ENCODE data around the gene ADISSP.

The ADISSP gene

DNA sequence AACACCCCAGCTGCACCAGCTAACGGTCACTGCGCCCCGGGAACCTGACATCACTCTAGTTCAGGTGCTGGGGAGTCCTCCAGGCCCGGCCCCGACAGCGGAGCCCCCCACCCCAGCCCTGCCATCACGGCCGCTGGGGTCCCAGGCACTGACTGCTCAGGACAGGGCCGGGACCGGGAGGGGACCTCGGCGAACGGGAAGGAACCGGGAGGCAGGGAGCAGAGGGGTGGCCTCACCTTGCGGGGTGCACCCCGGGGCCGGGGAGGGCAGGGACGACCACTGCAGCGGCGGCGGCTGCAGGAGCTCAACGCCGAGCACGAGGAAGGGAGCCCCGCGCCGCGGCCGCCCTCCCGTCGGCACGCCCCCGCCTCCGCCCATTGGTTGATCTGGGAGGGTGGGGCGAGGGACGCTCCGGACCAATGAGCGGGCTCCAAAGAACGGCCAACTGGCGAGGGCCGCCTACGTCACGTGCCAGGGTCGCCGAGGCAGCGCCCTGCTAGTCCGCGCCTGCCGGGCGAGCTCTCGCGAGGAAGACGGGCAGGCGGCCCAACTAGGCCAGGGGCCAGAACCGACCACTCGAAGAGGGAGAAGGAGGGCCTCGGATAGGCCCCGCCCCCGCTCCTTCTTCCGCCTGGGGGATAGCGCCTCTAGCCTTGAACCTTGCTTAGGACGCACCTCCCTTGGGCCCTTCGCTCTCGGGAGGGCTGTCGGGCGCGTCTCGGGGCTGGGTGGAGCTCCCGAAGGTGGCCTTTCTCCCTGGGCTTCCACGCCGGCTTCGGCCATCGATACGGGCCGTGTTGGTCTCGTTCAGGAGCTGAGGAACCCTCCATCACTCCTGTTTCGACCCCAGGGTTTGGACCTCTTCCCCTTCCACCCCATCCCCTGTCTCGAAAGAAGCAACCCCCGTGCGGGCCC is at the start of gene ADISSP:
TSS of gene ADISSP (minus strand) at position 327 of the 915 bp plus-strand sequence. CDS start 7,653 bp downstream, outside the sequence.
- peak; percentile 98 for DNase-seq

DNA sequence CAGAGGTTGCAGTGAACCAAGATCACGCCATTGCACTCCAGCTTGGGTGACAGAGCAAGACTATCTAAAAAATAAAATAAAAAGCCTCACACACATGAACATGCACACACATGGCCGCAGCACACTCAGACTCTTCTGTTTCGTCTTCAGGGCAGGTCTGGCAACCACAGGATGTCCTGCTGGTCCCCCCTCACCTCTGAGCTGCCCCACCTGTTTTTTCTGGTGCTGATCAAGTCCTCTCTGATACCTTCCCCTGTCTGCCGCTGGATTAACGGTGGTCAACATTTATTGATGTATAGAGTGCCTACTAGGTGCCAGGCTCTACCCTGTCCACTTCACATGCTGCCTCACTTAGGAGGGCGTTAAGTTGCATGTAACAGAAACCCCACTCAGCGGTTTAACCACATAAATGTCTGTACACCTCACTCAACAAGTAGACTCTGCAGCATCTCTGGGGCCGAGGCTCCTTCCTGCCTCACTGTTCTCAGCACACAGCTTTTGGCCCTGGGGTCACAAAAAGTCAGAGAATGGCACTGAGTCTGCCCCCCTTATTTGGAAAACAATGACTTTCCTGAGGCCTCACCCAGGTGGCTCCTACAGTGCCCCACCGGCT is 48.3 kb upstream of the ADISSP start:
- DNase-seq = no peak

DNA sequence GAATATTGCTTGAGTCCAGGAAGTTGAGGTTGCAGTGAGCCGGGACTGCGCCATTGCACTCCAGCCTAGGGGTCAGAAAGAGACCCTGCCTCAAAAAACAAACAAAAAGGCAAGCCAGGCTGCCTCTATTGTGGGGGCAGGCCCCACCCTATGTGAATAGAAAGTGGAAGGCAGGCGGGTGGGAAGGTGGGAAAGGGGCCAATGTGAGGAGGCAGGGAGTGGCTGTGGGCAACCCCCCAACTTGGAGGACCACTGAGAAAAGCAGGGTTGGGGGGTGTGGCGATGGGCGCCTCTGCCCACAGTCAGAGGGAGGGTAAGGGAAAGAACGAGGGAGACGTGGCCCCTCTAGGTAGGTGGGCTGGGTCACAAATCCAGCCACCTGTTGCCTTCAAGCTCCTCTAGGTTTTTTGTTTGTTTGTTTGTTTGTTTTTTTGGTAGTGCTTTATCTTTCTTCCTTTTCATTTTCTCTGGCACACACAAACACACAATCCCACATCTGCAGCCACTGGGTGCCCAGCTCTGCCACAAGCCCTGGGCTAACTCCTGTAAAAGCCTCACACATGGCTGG is 47.5 kb upstream of the ADISSP start:
- no peak for DNase-seq

DNA sequence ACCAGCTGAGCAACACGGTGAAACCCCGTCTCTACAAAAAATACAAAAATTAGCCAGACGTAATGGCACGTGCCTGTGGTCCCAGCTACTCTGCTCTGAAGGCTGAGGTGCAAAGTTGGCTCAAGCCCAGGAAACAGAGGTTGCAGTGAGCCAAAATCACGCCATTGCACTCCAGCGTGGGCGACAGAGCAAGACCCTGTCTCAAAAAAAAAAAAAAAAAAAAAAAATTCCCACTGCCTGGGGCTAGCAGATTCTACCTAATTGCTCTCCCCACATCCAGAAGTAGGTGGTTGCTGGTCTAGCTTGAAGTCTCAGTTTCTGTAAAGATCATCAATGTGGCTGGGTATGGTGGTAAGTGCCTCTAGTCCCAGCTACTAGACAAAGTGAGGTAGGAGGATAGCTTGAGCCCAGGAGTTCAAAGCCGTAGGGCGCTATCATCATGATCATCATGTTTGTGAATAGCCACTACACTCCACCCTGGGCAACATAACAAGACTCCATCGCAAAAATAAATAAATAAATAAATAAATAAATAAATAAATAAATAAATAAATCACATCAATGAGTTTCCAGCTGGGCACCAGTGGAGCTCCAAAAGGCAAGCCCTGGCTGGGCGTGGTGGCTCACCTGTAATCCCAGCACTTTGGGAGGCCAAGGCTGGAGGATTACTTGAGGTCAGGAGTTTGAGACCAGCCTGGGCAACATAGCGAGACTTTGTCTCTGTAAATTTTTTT is 46.5 kb upstream of the ADISSP start:
- DNase-seq = no peak

DNA sequence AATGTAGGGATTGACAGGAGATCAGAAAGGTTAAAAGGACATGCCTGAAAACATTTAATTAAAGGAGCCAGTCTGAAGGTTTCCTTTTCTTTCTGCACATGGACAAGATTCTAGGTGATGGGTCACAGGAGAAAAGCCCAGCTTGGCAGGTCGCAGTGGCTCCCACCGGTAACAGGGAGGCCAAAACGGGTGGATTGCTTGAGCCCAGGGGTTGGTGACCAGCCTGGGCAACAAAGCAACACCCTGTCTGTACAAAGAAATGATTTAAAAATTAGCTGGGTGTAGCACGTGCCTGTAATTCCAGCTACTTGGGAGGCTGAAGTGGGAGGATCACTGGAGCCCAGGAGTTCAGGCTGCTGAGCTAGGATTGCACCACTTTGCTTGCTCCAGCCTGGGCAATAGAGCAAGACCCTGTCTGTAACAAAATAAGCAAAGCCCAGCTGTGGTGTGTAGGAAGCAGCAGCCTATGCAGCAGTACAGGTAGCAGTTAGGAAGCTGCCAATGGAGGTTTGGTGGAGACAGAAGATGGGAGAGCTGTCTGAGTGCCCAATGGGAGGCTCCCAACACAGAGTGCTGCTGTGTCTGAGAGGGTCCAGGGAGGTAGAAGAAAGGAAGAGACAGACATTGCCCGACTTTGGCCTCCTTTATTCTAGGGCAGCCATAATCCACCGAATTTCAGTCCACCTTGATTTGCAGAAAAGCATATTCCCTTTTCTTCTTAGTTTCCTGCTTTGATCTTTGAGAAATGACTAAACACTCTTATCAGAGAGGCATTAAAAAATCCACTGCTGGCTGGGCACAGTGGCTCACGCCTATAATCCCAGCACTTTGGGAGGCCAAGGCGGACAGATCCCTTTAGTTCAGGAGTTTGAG is 45.7 kb upstream of the ADISSP start:
- no peak for DNase-seq

DNA sequence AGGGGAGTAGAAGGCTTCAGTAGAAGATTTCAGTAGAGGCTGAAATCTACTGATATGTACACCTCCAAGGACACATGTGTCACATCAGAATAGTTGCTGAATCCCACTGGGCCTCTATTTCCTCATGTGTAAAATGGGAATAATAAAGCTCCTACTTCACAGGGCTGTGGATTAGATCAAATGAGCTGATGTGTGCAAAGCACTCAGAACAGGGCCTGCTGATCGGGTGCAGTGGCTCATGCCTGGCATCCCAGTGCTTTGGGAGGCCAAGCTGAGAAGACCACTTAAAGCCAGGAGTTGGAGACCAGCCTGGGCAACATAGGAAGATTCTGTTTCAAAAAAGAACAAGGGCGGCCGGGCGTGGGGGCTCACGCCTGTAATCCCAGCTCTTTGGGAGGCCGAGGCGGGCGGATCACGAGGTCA is 44.7 kb upstream of the ADISSP start:
- DNase-seq = no peak

DNA sequence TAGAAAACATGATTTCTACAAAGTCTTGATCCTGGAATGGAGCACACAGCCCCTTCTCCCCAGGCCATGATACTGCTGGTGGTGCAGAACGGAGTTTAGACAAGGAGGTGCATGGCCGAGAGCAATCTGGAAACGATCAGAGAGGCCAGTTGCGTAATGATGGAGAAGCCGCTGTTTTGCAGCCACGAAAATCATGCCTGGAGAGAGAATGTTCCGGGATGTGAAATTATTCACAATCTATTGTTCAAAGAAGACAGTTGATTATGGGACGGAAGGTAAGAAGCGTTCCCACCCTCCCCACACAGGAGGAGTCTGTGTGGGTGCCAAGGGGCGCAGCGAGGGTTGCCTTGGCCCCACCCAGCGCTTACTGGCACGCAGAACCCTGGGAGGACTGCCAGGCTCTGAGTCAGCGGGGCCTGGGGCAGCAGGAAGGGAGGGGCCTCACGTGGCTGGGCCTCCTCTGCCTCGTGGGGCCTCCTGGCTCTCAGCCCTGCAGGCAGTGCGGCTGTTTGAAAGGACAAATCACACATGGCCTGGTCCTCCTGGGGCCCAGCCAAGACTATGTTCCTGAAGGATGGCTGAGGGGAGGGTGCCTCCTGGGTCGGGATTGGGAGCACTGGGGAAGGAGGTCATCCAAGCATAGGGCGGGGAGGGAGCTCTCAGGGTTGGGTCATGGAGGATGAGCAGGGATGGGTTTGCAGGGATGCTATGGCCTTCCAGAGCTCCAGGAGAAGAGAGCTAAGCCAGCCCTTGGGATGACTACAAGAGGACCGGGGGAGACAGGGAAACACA is 44.1 kb upstream of the ADISSP start:
- DNase-seq = peak; percentile 92

DNA sequence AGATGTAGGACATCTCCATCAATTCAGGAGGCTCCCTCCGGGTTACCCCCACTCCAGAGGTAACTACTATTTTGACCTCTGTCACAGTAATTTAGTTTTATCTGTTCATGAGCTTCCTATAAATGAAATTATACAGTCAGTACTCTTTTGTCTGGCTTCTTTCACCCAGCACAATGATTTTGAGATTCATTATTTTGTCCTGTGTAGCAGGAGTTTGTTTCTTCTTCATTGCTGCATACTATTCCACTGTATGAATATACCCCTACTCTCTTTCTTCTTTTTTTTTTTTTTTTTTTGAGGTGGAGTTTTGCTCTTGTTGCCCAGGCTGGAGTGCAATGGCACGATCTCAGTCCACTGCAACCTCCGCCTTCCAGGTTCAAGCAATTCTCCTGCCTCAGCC is 41.0 kb upstream of the ADISSP start:
- DNase-seq = no peak

DNA sequence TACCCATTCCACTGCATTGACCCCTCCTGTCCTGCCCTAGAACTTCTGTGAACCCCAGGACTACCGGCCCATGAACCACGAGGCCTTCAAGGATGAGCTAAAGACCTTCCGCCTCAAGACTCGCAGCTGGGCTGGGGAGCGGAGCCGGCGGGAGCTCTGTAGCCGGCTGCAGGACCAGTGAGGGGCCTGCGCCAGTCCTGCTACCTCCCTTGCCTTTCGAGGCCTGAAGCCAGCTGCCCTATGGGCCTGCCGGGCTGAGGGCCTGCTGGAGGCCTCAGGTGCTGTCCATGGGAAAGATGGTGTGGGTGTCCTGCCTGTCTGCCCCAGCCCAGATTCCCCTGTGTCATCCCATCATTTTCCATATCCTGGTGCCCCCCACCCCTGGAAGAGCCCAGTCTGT is 37.2 kb upstream of the ADISSP start:
- no peak for DNase-seq

DNA sequence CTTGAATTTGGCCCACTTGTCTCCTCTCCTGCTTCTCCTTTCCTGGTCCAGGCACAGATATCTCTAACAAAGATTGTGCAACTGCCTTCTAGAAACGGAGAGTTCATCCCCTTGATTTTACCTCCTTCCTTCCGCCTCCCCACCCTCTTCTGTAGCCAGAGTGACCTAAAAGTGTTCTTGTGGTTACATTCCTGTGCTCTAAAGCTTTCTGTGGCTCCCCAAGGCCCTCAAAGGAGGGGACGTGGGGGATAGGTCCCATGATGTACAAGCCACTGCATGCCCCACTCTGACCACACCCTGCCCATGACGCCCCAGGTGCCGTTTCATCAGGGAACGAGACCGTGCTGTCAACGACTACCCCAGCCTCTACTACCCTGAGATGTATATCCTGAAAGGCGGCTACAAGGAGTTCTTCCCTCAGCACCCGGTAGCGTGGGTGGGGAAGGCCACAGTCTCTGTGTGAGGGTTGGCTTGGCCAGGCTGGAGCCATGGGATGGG is 36.8 kb upstream of the ADISSP start:
- no peak for DNase-seq

DNA sequence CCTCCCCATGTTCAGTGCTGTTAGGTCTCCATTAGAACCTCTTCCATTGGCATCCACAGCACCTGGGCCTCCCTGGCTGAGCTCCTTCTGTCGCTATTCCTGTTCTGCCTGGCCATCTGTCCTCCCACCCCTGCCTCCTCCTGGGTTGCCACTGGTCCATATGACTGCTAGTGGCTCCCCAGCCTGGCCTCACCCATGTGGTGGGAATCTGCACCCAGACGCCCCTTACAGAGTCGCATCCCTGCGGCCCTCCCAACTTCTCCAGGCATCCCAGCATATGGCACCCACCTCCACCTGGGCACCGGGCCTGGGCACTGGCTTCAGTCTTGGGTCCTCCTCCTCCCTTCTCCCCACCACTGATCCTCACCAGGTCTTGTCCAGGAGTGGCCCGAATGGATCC is 36.3 kb upstream of the ADISSP start:
- no peak for DNase-seq

DNA sequence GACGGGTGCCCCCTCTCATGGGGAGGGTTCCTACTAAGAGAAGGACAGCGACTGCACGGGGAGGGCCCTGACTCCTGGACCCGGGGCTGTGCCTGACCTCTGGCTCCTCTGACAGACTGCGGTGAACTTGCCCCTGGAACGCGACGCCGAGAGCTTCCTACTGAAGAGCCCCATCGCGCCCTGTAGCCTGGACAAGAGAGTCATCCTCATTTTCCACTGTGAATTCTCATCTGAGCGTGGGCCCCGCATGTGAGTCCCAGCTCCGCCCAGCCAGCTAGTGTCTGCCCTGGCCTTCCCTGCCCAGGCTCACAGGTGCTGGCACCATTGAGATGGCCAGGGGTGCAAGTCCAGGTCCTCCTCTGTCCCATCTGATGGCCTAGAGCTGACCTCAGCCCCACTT is 35.7 kb upstream of the ADISSP start:
- no peak for DNase-seq

DNA sequence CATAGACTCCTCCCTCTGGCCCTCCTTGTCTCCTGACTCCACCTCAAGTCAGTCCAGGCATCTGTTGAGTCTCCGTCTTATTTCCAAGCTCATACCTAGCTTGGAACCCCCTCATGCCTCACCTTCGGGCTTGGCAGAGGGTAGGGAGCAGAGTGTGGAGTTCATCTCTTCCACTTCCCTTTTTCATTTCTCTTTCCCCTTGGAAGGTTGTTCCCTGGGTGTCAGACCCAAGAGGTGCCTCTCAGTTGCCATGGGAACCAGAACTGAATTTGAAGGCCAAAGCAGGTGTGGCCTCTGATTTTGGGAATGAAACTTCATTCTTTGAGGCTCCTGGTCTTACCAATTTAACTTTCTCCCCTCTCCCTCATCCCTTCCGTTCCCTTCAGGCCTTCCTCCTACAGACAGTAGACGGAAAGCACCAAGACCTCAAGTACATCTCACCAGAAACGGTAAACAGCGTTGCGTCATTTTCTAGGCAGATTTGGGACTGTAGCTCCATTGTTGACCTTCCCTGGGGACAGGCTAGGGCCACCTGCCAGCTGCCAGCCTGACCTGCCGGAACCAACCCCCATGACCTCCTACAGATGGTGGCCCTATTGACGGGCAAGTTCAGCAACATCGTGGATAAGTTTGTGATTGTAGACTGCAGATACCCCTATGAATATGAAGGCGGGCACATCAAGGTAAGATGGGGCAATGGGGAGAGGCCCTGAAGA is 35.1 kb upstream of the ADISSP start:
- no peak for DNase-seq

DNA sequence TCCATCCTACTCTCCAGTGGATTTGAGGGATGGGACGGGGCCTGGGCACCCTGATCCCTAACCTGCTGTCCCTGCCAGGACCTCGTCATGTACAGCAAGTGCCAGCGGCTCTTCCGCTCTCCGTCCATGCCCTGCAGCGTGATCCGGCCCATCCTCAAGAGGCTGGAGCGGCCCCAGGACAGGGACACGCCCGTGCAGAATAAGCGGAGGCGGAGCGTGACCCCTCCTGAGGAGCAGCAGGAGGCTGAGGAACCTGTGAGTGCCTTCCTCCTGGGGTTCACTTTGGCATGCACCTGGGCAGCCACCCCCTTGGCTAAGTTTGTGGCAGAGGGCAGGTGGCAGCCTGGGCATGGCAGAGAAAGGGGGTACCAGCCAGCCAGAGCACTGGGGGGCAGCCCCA is 34.3 kb upstream of the ADISSP start:
- DNase-seq = no peak

DNA sequence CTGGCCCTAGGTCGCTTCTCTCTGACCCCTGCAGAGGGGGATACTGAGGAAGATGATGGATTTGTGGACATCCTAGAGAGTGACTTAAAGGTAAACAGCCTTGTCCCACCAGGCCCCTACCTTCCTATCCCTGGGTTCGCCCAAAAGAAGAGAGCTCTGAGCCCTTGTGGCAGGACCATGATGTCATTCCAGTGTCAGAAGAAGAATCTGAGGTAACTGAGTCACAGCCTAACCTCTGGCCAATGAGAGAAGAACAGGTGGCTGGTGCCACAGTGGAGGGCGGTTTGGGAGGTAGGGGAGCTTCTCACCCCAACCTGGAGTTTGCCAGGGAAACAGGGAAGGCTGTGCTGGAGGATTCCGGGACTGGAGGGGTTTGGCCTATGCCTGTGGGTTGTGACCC is 33.7 kb upstream of the ADISSP start:
- no peak for DNase-seq

DNA sequence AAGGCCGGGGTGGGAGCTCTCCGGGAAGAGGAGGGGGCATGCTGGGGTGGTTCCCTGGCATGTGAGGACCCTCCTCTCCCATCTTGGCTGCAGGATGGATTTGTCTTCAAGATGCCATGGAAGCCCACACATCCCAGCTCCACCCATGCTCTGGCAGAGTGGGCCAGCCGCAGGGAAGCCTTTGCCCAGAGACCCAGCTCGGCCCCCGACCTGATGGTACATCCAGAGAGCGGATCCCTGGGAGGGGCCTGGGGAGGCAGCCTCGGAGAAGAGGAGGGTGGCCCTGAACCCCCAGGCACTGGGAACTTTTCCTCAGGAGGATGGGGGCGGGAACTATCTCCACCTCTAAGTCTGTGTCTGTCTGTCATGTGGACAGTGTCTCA is 33.3 kb upstream of the ADISSP start:
- no peak for DNase-seq

DNA sequence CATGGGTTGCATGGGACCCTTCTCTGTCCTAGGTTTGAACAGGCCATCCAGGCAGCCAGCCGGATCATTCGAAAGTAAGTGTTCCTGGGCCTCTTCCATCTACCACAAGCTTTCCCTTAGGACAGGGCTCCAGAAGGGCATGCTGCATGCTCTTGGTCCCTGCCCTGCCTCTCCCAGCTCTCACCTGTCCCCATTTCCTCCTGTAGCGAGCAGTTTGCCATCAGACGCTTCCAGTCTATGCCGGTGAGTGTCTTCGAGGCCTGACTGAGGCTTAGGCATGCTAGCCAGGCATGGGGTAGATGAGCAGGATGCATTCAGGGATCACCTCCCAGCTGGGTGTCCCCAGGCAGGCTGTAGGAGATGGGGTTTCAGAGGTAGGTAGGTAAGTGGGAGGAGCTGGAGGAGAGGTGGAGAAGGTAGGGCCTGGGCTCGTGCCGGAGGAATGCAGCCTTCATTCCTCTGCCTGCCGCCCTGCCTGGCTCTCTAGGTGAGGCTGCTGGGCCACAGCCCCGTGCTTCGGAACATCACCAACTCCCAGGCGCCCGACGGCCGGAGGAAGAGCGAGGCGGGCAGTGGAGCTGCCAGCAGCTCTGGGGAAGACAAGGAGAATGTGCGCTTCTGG is 32.8 kb upstream of the ADISSP start:
- no peak for DNase-seq

DNA sequence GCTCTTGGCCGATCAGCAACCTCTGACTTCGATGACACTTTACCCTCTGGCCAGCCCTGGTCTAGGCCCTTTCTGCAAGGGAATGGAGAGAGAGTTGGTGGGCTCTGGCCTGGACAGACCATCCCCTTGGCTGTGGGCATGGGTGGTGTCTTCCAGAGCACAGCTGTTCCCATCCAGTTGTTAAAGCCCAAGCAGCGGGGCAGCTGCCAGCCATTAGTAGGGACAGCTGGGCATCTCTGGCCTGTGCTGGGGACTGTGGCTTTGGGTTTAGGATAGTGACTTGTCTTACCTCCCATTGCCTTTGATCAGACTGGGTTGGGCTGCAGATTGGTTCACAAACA is 31.3 kb upstream of the ADISSP start:
- no peak for DNase-seq

DNA sequence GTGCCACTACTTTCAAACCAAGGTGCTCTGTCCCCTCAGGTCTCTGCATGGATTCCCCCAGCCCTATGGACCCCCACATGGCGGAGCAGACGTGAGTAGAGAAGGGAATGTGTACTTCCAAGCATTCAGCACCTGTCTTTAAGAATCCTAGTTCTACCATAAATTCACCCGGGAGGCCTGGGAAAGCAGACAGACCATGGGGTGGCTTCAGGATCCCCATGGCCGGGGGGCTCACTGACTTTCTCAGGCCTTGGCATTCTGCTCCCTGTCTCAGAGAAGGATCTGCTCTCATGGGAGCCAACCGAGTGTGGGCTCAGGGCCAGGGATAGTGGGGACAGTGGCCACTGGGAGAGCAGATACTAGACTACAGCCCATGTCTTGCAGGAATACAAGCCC is 30.8 kb upstream of the ADISSP start:
- DNase-seq = no peak

Data from activated CD8-positive, alpha-beta memory T cell treated with anti-CD3 and anti-CD28 coated beads, Interleukin-2, amount 50 U/mL, for 48 hours (primary cell).